ENCODE results near the gene CISD3.

Gene CISD3

DNA sequence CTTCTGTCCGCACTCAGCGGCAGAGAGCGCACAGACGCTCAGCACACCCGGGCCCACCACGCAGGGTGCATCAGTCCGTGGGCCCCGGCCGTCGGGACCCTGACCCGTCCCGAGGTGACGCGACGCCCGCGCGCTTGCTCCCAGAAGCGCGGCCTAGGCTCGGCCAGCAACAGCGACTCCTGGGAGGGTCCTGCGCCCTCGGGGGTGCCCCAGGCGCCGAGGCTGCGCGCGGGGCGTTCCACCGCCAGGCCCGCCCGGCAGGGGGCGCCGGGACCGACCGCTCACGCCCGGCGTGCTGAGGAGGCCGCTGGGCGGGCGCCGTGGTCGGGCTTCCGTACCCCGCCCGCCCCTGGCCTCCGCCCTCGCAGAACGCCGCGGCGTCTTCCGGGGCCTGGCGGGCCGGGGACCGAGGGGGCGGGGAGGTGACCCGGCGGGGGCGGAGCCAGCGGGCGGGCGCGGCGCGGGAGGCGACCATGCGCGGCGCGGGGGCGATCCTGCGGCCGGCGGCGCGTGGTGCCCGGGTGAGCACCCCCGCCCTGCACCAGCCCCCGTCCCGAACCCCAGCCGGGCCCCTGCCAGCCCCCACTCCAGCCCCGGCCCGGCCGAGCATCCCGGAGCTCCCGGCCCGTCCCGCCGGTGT lies at the start of gene CISD3:
Gene CISD3, plus strand, starts transcription at position 456 of the 640 bp plus-strand sequence. Its CDS starts 18 bp downstream, at position 474.
- DNase-seq: peak; percentile 88

- DNase-seq: no peak
Measured at GRCh38 chr17:38681096-38681495, 49.0 kb upstream of the CISD3 start.

- DNase-seq: no peak
Measured at GRCh38 chr17:38685491-38685890, 44.6 kb upstream of the CISD3 start.

DNA sequence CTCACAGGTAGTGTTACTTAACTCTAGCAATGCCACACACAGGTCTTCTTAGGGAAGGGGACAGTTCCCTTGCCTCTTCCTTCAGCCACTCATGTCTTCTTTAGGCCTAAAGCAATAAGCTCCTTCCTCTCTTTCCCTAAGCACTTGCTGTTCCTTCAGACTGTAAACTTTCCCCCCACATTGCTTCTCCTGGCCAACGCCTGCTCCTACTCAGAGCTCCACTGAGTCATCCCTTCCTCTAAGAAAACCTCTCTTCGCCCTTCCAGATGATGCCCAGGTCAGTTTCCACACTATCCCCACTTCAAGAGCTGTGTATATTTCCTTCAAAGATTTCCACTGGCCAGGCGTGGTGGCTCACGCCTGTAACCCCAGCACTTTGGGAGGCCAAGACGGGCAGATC lies 42.9 kb upstream of the CISD3 start:
- no peak for DNase-seq

- no peak for DNase-seq
Measured at GRCh38 chr17:38690386-38690785, 39.8 kb upstream of the CISD3 start.

- no peak for DNase-seq
Measured at GRCh38 chr17:38691154-38691553, 39.0 kb upstream of the CISD3 start.

- peak; percentile 92 for DNase-seq
Measured at GRCh38 chr17:38693700-38694329, 36.3 kb upstream of the CISD3 start.

DNA sequence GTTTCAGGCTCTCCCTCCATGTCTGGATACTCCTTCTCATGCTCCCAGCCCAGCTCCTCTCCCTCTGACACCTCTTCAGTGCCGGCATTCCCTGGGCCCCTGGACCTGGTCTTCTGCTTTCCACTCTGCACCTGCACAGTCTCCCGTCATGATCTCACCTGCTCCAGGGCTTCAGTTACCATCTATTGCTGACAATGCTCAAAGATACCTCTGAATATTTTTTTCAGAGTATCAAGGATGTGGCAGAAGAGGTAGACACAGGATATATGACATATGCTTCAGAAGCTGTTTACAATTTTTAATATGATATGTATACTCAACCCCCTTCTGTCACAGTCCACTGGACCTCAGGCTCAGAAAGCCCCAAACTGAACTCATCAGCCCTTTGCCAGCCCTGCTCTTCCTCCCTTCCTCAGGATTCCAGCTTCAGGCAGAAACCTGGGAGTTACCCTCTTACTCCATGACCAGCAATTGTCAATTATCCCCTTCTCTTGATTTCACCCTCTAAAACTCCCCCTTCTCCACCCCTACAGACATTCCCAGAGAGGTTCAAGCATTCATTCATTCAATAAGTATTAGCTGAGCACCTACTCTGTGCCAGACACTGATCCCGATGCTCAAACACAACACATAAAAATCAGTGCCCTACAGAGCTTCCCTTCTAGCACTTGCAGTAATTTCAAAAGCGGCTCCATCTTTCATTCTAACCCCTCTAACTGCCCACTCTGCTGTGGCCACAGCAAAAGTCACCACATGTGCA lies 32.9 kb upstream of the CISD3 start:
- no peak for DNase-seq

DNA sequence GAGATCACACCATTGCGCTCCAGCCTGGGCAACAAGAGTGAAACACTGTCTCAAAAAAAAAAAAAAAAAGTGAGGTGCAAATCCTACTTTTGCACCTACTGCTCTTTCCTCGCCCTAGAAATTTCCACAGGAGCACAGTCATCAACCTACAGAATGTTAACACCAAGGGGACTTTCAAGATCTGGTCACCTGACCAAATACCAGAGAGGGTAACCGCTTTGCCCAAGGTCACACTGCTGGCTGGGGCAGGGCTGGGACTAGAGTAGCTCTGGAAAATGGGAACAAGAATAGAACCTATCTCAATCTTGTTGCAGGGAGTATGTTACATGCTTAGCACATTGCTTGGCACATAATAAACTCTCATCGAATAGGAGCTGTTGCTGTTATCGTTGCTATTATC lies 31.4 kb upstream of the CISD3 start:
- DNase-seq: no peak

DNA sequence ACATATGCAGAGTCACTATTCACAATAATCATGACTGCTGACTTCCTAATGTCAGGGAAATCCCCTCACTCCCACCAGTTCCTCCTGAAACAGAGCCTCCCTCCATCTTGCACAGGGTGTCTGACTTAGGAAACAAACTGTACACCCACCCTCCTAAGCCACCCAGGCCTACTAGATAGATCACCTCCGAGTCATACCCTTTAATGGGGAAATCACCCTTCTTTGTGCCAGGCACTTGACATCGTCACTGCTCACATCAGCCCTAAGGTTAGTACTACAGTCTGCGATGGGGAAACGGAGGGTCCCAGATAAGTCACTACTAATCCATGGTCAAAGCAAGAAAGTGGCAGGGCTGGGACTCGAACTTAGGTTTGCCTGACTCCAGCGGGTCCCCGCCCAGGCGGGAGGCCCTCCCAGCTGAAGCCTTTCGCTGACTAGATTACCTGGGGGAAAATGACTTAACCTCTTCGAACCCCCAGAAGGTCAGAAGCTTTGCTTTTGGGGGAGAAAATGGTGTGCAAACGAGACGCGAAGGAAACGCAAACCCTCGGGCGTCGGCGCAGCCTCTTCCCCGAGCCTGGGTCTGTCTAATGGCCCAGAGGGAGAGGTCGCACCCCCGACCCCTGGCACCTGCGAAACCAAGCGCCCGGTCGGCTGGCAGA lies 28.5 kb upstream of the CISD3 start:
- no peak for DNase-seq

- DNase-seq: peak; percentile 93
Measured at GRCh38 chr17:38702166-38702915, 27.8 kb upstream of the CISD3 start.

DNA sequence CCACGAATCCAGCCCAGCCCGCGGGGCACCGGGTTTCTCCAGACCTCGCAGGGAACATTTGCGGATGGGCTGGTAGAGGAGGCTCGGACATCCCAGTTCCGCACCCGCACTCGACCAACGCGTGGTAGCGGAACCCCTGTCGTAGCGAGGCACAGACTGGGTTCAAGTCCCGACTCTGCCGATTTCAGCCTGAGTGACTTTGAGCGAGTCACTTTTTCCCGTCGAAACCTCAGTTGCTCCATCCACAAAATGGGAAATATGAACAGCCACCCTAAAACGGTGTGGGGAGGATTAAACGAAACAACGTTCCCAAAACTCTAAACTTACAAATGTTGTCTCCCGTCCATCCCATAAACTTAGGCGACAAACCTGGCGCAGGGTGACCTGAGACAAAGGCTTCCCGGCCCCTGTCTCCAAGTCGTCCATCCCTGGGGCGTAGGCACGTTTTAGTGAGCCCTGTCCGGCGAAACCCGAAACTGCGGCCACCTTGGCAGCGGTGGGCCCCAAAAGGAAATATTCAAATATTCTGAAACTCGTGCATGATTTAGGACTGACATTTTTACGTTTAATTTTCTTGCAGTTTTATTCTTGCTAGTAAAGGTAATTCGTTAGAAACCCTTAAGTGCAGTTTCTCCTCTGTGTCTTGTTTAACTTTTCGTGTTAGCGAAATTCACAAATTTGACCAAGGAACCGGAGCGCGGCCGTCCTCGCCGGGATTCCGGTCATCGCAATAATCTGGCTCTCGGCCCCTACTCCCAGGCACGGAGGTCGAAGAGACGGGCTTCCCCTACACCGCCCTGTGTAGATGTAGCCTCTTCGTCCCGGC lies 27.0 kb upstream of the CISD3 start:
- DNase-seq: no peak

DNA sequence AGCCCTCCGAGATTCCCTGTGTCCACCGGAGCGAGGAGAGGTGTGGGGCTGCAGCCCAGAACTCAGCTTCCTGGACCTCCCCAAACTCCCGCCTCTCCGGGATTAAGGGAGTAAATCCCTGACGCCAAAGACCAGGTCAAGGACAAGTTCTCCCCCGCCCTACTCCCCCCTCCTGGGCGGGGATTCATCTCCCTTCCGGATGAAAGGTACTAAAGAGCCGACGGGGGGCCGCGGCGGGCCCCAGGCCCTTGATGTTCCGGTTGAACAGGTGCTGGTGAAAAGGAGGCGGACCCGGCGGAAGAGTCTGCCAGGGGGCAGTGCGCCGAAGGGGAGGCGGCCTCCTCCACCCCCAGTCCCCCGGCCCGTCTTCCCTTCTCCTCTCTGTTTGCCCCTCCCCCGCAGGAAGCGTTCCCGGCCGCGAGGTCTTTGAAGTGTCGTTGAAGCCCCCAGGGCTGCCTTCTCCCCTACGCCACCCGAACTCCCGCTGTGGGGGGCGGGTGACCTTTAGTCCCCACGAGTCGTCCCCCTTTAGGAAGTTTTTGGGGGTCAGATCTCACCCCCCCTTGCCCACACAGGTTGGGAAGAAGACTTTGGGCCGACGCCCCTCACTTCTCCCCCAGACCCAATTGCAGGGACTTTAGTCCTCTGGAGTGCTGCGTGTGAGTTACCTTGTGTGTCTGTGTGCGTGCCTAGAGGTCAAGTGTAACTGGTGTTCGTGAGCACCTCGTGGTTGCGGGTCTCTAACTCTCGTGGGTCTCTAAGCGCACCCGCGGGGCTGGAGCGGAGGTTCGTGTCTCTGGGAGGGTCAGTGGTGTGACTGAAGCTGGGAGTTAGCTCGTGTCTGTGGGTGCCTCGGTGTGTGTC lies 26.2 kb upstream of the CISD3 start:
- DNase-seq: peak; percentile 76

- peak; percentile 86 for DNase-seq
Measured at GRCh38 chr17:38704606-38705522, 25.3 kb upstream of the CISD3 start, which contains the start of gene MLLT6. TSS of gene MLLT6 (plus strand) at chr17:38705273. CDS start at chr17:38705633, 360 bp downstream.

DNA sequence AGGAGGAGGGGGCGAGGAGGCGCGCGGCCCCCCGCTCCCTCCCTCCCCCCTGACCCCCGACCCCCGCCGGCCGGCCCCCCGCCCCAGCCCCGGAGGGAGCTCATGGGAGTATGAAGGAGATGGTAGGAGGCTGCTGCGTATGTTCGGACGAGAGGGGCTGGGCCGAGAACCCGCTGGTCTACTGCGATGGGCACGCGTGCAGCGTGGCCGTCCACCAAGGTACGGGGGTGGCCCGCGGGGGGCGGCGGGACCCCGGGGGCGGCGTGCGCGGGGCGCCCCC lies 24.7 kb upstream of the CISD3 start:
- no peak for DNase-seq

- DNase-seq: peak; percentile 63
Measured at GRCh38 chr17:38705803-38706504, 24.2 kb upstream of the CISD3 start.

- peak; percentile 50 for DNase-seq
Measured at GRCh38 chr17:38706505-38707216, 23.5 kb upstream of the CISD3 start.

- no peak for DNase-seq
Measured at GRCh38 chr17:38707678-38708351, 22.3 kb upstream of the CISD3 start.
